Measurements from ENCODE around the gene CHKB. TPM values are rescaled to one million over a fixed set of nuclear protein-coding genes. Genes with fewer than 3 reads are reported as not detected.

Gene CHKB
- total RNA-seq, 2 experiments from 2014 or later: 85.8 to 100 TPM

GRCh38 chr22:50530877-50531545 lies 51.6 kb downstream of the CHKB start:
- Histone ChIP-seq H3K79me2 (ENCODE audit: insufficient read depth, low read depth, low read length) (no peaks in the 10 kb centered on the region), H3K9me3 (ENCODE audit: low read length) (no peaks in the 10 kb centered on the region), H3K27ac (ENCODE audit: low read depth, low read length, poor library complexity, severe bottlenecking) (peak overlapping the region; percentile 53), H3K36me3 (ENCODE audit: insufficient read depth, low read length) (no peaks in the 10 kb centered on the region), H3K9me2 (ENCODE audit: insufficient read depth, low read length) (no peaks in the 10 kb centered on the region), H3K4me1 (ENCODE audit: insufficient read depth, low read length, poor library complexity, severe bottlenecking) (peaks cover 68% of the 10 kb centered on the region), H3K4me2 (ENCODE audit: low read length) (peak overlapping the region; percentile 92), H3K4me3 (ENCODE audit: low read depth, low read length, poor library complexity, severe bottlenecking) (peak overlapping the region; percentile 71), H4K20me1 (ENCODE audit: insufficient read depth, low read length) (no peaks in the 10 kb centered on the region), H2AFZ (ENCODE audit: low read length) (peak overlapping the region; percentile 7; the same call in 1 of the 2 replicates)
- CTCF ChIA-PET (ENCODE audit: unreplicated experiment): no interaction called here
- TF ChIP-seq CTCF (conservative IDR thresholded peaks at IDR 0.05; ENCODE audit: low read length) (no peak), EZH2phosphoT487 (IDR thresholded peaks at IDR 0.05; ENCODE audit: borderline replicate concordance, low read depth, low read length) (no peak)
- BruUV-seq (replicated peaks): no TSS peak
- intact Hi-C loops (cut with micrococcal nuclease; ENCODE audit: unreplicated experiment): loop anchor here (2.0 kb wide), 1 partner anchor 52 kb away; the partner anchor contains the start of gene CHKB
- DNase-seq (ENCODE audit: low spot score): peak; percentile 90
- POLR2A ChIA-PET: interaction anchor here (0.5 kb wide), 1 partner anchor 15 kb away, joined by 3 read pairs; the partner anchor contains the start of gene KLHDC7B

GRCh38 chr22:50530580-50530876 lies 52.1 kb downstream of the CHKB start:
- BruUV-seq (replicated peaks): no TSS peak
- peaks cover 63% of the 10 kb centered on the region for H3K4me1 ChIP-seq (ENCODE audit: insufficient read depth, low read length, poor library complexity, severe bottlenecking)
- POLR2A ChIA-PET: no interaction called here

More at GRCh38 chr22:50530580-50530876, 52.1 kb downstream of the CHKB start:
- peak overlapping the region; percentile 92 for H3K4me2 ChIP-seq (ENCODE audit: low read length)
- H3K27ac ChIP-seq (ENCODE audit: low read depth, low read length, poor library complexity, severe bottlenecking): peak overlapping the region; percentile 53
- no peaks in the 10 kb centered on the region for H3K36me3 ChIP-seq (ENCODE audit: insufficient read depth, low read length)
- H3K9me2 ChIP-seq (ENCODE audit: insufficient read depth, low read length): no peaks in the 10 kb centered on the region
- H3K9me3 ChIP-seq (ENCODE audit: low read length): no peaks in the 10 kb centered on the region
- H2AFZ ChIP-seq (ENCODE audit: low read length): peak overlapping the region; percentile 7; the same call in 1 of the 2 replicates
- TF ChIP-seq EZH2phosphoT487 (IDR thresholded peaks at IDR 0.05; ENCODE audit: borderline replicate concordance, low read depth, low read length) (no peak), CTCF (conservative IDR thresholded peaks at IDR 0.05; ENCODE audit: low read length) (no peak)
- DNase-seq (ENCODE audit: low spot score): no peak
- peak overlapping the region; percentile 71 for H3K4me3 ChIP-seq (ENCODE audit: low read depth, low read length, poor library complexity, severe bottlenecking)
- H3K79me2 ChIP-seq (ENCODE audit: insufficient read depth, low read depth, low read length): no peaks in the 10 kb centered on the region
- no peaks in the 10 kb centered on the region for H4K20me1 ChIP-seq (ENCODE audit: insufficient read depth, low read length)
- CTCF ChIA-PET (ENCODE audit: unreplicated experiment): no interaction called here
- intact Hi-C loops (cut with micrococcal nuclease; ENCODE audit: unreplicated experiment): loop anchor here (2.0 kb wide), 1 partner anchor 52 kb away; the partner anchor contains the start of gene CHKB

Measured in OCI-LY7 (cell line).